OCI-LY1 (cell line): Measurements from ENCODE around the gene OR52E4.

ENCODE experiments used
- H2AFZ ChIP-seq: fragments of 200-600 bp; sonication (generic), shearing (Covaris generic); 2 replicates; pipeline ENCODE4 v1.6.0; 2014; ENCODE audit warnings: antibody characterized with exemption, mild to moderate bottlenecking, low read length
- H3F3A ChIP-seq: fragments of 200-600 bp; sonication (generic), shearing (Covaris generic); 2 replicates; pipeline ENCODE4 v1.6.0; 2014; ENCODE audit warnings: mild to moderate bottlenecking, antibody characterized with exemption, low read length, moderate library complexity; ENCODE audit not compliant: insufficient read depth
- H3K27ac ChIP-seq: fragments of 200-600 bp; sonication (generic); 2 replicates; pipeline ENCODE4 v1.5.1; 2014; ENCODE audit warnings: low read length, mixed run types, mild to moderate bottlenecking, low read depth; ENCODE audit not compliant: poor library complexity, severe bottlenecking
- H3K27me3 ChIP-seq: fragments of 200-600 bp; sonication (generic); 2 replicates; pipeline ENCODE4 v1.6.0; 2014; ENCODE audit warnings: antibody characterized with exemption, mild to moderate bottlenecking, low read length, moderate library complexity; ENCODE audit not compliant: insufficient read depth
- H3K36me3 ChIP-seq: fragments of 200-600 bp; sonication (generic); 2 replicates; pipeline ENCODE4 v1.6.1; 2014; ENCODE audit warnings: mild to moderate bottlenecking, antibody characterized with exemption, low read length, moderate library complexity, mixed read lengths; ENCODE audit not compliant: insufficient read depth
- H3K4me1 ChIP-seq: fragments of 200-600 bp; sonication (generic); 2 replicates; pipeline ENCODE4 v1.5.1; 2014; ENCODE audit warnings: mild to moderate bottlenecking, low read length, moderate library complexity; ENCODE audit not compliant: insufficient read depth, severe bottlenecking
- H3K4me2 ChIP-seq: fragments of 200-600 bp; sonication (generic), shearing (Covaris generic); 2 replicates; pipeline ENCODE4 v1.6.1; 2014; ENCODE audit warnings: low read length
- H3K4me3 ChIP-seq: fragments of 200-600 bp; sonication (generic); 2 replicates; pipeline ENCODE4 v1.5.1; 2014; ENCODE audit warnings: low read length, low read depth, mild to moderate bottlenecking, mixed read lengths; ENCODE audit not compliant: poor library complexity, severe bottlenecking
- H3K79me2 ChIP-seq: fragments of 200-600 bp; shearing (Covaris generic); 2 replicates; pipeline ENCODE4 v1.6.1; 2016; ENCODE audit warnings: mixed run types, low read length, mixed read lengths; ENCODE audit not compliant: insufficient read depth
- H3K9ac ChIP-seq: fragments of 200-600 bp; sonication (generic), shearing (Covaris generic); 2 replicates; pipeline ENCODE4 v1.6.1; 2014; ENCODE audit warnings: mild to moderate bottlenecking, low read length, mixed read lengths
- H3K9me2 ChIP-seq: fragments of 200-600 bp; sonication (generic), shearing (Covaris generic); 2 replicates; pipeline ENCODE4 v1.6.1; 2014; ENCODE audit warnings: low read depth, mild to moderate bottlenecking, low read length, mixed read lengths
- H3K9me3 ChIP-seq: fragments of 200-600 bp; shearing (Covaris generic); 2 replicates; pipeline ENCODE4 v1.6.1; 2014; ENCODE audit warnings: low read length, mixed read lengths
- H4K20me1 ChIP-seq: fragments of 200-600 bp; sonication (generic), shearing (Covaris generic); 2 replicates; pipeline ENCODE4 v1.6.0; 2016; ENCODE audit warnings: mild to moderate bottlenecking, low read length; ENCODE audit not compliant: insufficient read depth
- CTCF ChIP-seq: fragments of 200-600 bp; sonication (generic), shearing (Covaris generic); IDR thresholded peaks from 2 replicates; pipeline ENCODE4 v1.5.1; 2017; ENCODE audit warnings: mild to moderate bottlenecking, antibody characterized with exemption, low read length, moderate library complexity, mixed read lengths
- EZH2 ChIP-seq: fragments of 200-600 bp; sonication (generic), shearing (Covaris generic); IDR thresholded peaks from 2 replicates; pipeline ENCODE4 v1.8.0; 2017; ENCODE audit warnings: borderline replicate concordance, mixed run types, mild to moderate bottlenecking, antibody characterized with exemption, low read length, moderate library complexity, mixed read lengths

Gene OR52E4

GRCh38 chr11:5922749-5923426, 42.5 kb downstream of the OR52E4 start:
- H3K27ac ChIP-seq = no peak overlapping the region
- H3K79me2 ChIP-seq = no peaks in the 10 kb centered on the region
- no peaks in the 10 kb centered on the region for H3K36me3 ChIP-seq
- no peaks in the 10 kb centered on the region for H3K9me2 ChIP-seq
- H3K9me3 ChIP-seq = no peaks in the 10 kb centered on the region
- no peak overlapping the region for H3K9ac ChIP-seq
- no peaks in the 10 kb centered on the region for H4K20me1 ChIP-seq
- H3K4me2 ChIP-seq = no peak overlapping the region
- H3K4me3 ChIP-seq = no peak overlapping the region
- H3K27me3 ChIP-seq = no peaks in the 10 kb centered on the region
- H3K4me1 ChIP-seq = no peaks in the 10 kb centered on the region
- no peaks in the 10 kb centered on the region for H3F3A ChIP-seq
- TF ChIP-seq EZH2 = no peak
- TF ChIP-seq CTCF = no peak
- H2AFZ ChIP-seq = no peak overlapping the region

- Histone ChIP-seq H3K27ac (no peak overlapping the region), H4K20me1 (no peaks in the 10 kb centered on the region), H3K9me2 (no peaks in the 10 kb centered on the region), H3K9ac (no peak overlapping the region), H3K79me2 (no peaks in the 10 kb centered on the region), H2AFZ (no peak overlapping the region), H3F3A (no peaks in the 10 kb centered on the region), H3K27me3 (no peaks in the 10 kb centered on the region), H3K4me3 (no peak overlapping the region), H3K36me3 (no peaks in the 10 kb centered on the region), H3K4me1 (no peaks in the 10 kb centered on the region), H3K9me3 (no peaks in the 10 kb centered on the region), H3K4me2 (no peak overlapping the region)
- TF ChIP-seq CTCF (no peak), EZH2 (no peak)
These were observed 43.0 kb downstream of the OR52E4 start for GRCh38 chr11:5923427-5923776.

GRCh38 chr11:5923794-5924193, 43.4 kb downstream of the OR52E4 start:
- Histone ChIP-seq H3F3A (no peaks in the 10 kb centered on the region), H3K9me3 (no peaks in the 10 kb centered on the region), H3K36me3 (no peaks in the 10 kb centered on the region), H3K9ac (no peak overlapping the region), H3K9me2 (no peaks in the 10 kb centered on the region), H3K27me3 (no peaks in the 10 kb centered on the region), H3K4me3 (no peak overlapping the region), H2AFZ (no peak overlapping the region), H3K4me1 (no peaks in the 10 kb centered on the region), H4K20me1 (no peaks in the 10 kb centered on the region), H3K4me2 (no peak overlapping the region), H3K79me2 (no peaks in the 10 kb centered on the region), H3K27ac (no peak overlapping the region)
- TF ChIP-seq CTCF = no peak
- TF ChIP-seq EZH2 = no peak
